ENCODE measurements around the gene C1S.

C1S gene

DNA sequence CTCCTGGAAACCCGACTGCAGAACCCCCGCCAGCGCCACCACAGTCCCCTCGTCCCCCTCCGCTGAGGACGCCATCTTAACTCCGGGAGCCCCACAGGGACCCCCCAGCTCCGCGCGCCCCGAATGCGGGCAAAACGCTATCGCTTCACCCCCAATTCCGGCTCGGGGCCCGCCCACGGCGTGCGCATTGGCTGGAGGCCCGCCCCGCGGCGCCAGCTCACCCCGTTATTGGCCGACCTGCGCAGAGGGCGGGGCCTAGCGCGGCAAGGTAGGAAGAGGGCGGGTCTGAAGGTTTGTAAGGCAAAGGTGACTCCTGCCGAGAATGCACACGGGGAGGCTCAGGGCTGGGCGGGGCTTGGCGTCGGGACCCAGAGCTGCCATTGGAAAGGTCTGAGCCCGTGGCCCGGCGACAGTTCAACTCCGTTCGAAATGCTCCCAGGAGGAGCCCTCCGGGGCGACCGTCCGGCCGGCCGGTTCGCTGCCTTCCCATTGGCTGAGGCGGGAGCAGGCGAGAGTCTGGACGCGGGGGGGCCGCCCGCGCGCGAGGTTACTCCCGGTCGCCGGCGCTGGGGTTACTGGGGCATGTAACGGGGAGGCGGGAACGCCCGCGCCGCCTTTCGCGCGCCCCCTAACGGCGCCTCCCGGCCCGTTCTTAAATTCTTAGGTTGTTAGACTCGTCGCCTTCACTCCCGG is 42.0 kb upstream of the C1S start, which contains the start of gene LPCAT3 (continued):
- TF ChIP-seq, protein P1, sequence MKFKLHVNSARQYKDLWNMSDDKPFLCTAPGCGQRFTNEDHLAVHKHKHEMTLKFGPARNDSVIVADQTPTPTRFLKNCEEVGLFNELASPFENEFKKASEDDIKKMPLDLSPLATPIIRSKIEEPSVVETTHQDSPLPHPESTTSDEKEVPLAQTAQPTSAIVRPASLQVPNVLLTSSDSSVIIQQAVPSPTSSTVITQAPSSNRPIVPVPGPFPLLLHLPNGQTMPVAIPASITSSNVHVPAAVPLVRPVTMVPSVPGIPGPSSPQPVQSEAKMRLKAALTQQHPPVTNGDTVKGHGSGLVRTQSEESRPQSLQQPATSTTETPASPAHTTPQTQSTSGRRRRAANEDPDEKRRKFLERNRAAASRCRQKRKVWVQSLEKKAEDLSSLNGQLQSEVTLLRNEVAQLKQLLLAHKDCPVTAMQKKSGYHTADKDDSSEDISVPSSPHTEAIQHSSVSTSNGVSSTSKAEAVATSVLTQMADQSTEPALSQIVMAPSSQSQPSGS (tag by site-specific recombination; IDR thresholded peaks at IDR 0.05; ENCODE audit: low read depth): no peak
- TF ChIP-seq, protein P2, sequence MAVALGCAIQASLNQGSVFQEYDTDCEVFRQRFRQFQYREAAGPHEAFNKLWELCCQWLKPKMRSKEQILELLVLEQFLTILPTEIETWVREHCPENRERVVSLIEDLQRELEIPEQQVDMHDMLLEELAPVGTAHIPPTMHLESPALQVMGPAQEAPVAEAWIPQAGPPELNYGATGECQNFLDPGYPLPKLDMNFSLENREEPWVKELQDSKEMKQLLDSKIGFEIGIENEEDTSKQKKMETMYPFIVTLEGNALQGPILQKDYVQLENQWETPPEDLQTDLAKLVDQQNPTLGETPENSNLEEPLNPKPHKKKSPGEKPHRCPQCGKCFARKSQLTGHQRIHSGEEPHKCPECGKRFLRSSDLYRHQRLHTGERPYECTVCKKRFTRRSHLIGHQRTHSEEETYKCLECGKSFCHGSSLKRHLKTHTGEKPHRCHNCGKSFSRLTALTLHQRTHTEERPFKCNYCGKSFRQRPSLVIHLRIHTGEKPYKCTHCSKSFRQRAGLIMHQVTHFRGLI (tag by site-specific recombination; IDR thresholded peaks at IDR 0.05): peak; percentile 37; the same call in 1 of the 2 replicates
- TF ChIP-seq, protein P3, sequence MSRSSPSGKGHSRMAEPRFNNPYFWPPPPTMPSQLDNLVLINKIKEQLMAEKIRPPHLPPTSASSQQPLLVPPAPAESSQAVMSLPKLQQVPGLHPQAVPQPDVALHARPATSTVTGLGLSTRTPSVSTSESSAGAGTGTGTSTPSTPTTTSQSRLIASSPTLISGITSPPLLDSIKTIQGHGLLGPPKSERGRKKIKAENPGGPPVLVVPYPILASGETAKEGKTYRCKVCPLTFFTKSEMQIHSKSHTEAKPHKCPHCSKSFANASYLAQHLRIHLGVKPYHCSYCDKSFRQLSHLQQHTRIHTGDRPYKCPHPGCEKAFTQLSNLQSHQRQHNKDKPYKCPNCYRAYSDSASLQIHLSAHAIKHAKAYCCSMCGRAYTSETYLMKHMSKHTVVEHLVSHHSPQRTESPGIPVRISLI (tag by site-specific recombination; IDR thresholded peaks at IDR 0.05): no peak
- TF ChIP-seq, protein P4, sequence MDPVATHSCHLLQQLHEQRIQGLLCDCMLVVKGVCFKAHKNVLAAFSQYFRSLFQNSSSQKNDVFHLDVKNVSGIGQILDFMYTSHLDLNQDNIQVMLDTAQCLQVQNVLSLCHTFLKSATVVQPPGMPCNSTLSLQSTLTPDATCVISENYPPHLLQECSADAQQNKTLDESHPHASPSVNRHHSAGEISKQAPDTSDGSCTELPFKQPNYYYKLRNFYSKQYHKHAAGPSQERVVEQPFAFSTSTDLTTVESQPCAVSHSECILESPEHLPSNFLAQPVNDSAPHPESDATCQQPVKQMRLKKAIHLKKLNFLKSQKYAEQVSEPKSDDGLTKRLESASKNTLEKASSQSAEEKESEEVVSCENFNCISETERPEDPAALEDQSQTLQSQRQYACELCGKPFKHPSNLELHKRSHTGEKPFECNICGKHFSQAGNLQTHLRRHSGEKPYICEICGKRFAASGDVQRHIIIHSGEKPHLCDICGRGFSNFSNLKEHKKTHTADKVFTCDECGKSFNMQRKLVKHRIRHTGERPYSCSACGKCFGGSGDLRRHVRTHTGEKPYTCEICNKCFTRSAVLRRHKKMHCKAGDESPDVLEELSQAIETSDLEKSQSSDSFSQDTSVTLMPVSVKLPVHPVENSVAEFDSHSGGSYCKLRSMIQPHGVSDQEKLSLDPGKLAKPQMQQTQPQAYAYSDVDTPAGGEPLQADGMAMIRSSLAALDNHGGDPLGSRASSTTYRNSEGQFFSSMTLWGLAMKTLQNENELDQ (tag by site-specific recombination; IDR thresholded peaks at IDR 0.05; ENCODE audit: low read depth): no peak
- TF ChIP-seq ZNF558 (tag by site-specific recombination; IDR thresholded peaks at IDR 0.05) (no peak), GLIS1 (tag by site-specific recombination; IDR thresholded peaks at IDR 0.05) (peak; percentile 65), ZNF248 (tag by site-specific recombination; IDR thresholded peaks at IDR 0.05) (no peak), ZXDB (tag by site-specific recombination; IDR thresholded peaks at IDR 0.05) (peak; percentile 17), ZNF302 (tag by site-specific recombination; IDR thresholded peaks at IDR 0.05; ENCODE audit: low read depth) (no peak), ZBTB21 (tag by site-specific recombination; IDR thresholded peaks at IDR 0.05) (no peak), ZEB2 (tag by site-specific recombination; IDR thresholded peaks at IDR 0.05) (peak; percentile 92), ZNF404 (tag by site-specific recombination; IDR thresholded peaks at IDR 0.05) (no peak), TRIM28 (IDR thresholded peaks at IDR 0.05; ENCODE audit: borderline replicate concordance, low read length) (no peak), ZNF549 (tag by site-specific recombination; IDR thresholded peaks at IDR 0.05) (no peak), ZNF266 (tag by site-specific recombination; IDR thresholded peaks at IDR 0.05; ENCODE audit: low read depth) (no peak), KLF7 (tag by site-specific recombination; IDR thresholded peaks at IDR 0.05; ENCODE audit: borderline replicate concordance) (peak; percentile 40; the same call in 1 of the 2 replicates), ZNF169 (tag by site-specific recombination; IDR thresholded peaks at IDR 0.05) (no peak), ZBTB48 (tag by site-specific recombination; IDR thresholded peaks at IDR 0.05) (peak; percentile 35; the same call in 1 of the 2 replicates), ZNF324 (tag by site-specific recombination; IDR thresholded peaks at IDR 0.05) (0 out of 2 replicates have a peak, but pooled peaks have one; percentile 56), ZIC2 (tag by site-specific recombination; IDR thresholded peaks at IDR 0.05) (peak; percentile 78), ZNF664 (tag by site-specific recombination; IDR thresholded peaks at IDR 0.05) (no peak), ZNF23 (tag by site-specific recombination; IDR thresholded peaks at IDR 0.05; ENCODE audit: borderline replicate concordance) (no peak), KLF10 (tag by site-specific recombination; IDR thresholded peaks at IDR 0.05) (peak; percentile 55; the same call in 1 of the 2 replicates)
- TF ChIP-seq, protein P5, sequence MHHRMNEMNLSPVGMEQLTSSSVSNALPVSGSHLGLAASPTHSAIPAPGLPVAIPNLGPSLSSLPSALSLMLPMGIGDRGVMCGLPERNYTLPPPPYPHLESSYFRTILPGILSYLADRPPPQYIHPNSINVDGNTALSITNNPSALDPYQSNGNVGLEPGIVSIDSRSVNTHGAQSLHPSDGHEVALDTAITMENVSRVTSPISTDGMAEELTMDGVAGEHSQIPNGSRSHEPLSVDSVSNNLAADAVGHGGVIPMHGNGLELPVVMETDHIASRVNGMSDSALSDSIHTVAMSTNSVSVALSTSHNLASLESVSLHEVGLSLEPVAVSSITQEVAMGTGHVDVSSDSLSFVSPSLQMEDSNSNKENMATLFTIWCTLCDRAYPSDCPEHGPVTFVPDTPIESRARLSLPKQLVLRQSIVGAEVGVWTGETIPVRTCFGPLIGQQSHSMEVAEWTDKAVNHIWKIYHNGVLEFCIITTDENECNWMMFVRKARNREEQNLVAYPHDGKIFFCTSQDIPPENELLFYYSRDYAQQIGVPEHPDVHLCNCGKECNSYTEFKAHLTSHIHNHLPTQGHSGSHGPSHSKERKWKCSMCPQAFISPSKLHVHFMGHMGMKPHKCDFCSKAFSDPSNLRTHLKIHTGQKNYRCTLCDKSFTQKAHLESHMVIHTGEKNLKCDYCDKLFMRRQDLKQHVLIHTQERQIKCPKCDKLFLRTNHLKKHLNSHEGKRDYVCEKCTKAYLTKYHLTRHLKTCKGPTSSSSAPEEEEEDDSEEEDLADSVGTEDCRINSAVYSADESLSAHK (tag by site-specific recombination; IDR thresholded peaks at IDR 0.05): peak; percentile 49; the same call in 1 of the 2 replicates
- TF ChIP-seq, protein P6, sequence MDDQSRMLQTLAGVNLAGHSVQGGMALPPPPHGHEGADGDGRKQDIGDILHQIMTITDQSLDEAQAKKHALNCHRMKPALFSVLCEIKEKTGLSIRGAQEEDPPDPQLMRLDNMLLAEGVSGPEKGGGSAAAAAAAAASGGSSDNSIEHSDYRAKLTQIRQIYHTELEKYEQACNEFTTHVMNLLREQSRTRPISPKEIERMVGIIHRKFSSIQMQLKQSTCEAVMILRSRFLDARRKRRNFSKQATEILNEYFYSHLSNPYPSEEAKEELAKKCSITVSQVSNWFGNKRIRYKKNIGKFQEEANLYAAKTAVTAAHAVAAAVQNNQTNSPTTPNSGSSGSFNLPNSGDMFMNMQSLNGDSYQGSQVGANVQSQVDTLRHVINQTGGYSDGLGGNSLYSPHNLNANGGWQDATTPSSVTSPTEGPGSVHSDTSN (CRISPR knock-in tag; IDR thresholded peaks at IDR 0.05): no peak
- TF ChIP-seq, protein P7, sequence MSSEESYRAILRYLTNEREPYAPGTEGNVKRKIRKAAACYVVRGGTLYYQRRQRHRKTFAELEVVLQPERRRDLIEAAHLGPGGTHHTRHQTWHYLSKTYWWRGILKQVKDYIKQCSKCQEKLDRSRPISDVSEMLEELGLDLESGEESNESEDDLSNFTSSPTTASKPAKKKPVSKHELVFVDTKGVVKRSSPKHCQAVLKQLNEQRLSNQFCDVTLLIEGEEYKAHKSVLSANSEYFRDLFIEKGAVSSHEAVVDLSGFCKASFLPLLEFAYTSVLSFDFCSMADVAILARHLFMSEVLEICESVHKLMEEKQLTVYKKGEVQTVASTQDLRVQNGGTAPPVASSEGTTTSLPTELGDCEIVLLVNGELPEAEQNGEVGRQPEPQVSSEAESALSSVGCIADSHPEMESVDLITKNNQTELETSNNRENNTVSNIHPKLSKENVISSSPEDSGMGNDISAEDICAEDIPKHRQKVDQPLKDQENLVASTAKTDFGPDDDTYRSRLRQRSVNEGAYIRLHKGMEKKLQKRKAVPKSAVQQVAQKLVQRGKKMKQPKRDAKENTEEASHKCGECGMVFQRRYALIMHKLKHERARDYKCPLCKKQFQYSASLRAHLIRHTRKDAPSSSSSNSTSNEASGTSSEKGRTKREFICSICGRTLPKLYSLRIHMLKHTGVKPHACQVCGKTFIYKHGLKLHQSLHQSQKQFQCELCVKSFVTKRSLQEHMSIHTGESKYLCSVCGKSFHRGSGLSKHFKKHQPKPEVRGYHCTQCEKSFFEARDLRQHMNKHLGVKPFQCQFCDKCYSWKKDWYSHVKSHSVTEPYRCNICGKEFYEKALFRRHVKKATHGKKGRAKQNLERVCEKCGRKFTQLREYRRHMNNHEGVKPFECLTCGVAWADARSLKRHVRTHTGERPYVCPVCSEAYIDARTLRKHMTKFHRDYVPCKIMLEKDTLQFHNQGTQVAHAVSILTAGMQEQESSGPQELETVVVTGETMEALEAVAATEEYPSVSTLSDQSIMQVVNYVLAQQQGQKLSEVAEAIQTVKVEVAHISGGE (tag by site-specific recombination; conservative IDR thresholded peaks at IDR 0.05; ENCODE audit: low read depth): no peak; the same call in none of the 2 replicates

Measured in HEK293 (cell line).